ENCODE measurements around the gene PNKP.

PNKP gene

GRCh38 chr19:49818649-49819370 is 48.6 kb downstream of the PNKP start:
- DNase-seq (ENCODE audit: low read depth), result no peak

- DNase-seq (ENCODE audit: low read depth), result peak; percentile 64
These were observed 49.3 kb downstream of the PNKP start, which contains the start of gene MED25 for GRCh38 chr19:49817964-49818648. Gene MED25, plus strand, starts transcription at chr19:49818289. Its CDS starts 53 bp downstream, at chr19:49818342.

GRCh38 chr19:49816590-49816989 is 50.8 kb downstream of the PNKP start:
- no peak for DNase-seq (ENCODE audit: low read depth)

GRCh38 chr19:49814010-49814409 is 53.4 kb downstream of the PNKP start:
- DNase-seq (ENCODE audit: low read depth), result no peak

- peak; percentile 98 for DNase-seq (ENCODE audit: low read depth)
These were observed 54.1 kb downstream of the PNKP start, which contains the start of gene FUZ for GRCh38 chr19:49812997-49813861. Gene FUZ, minus strand, starts transcription at chr19:49813292. Its CDS starts 186 bp downstream, at chr19:49813106.

GRCh38 chr19:49812452-49812996 is 54.9 kb downstream of the PNKP start:
- DNase-seq (ENCODE audit: low read depth), result no peak

- no peak for DNase-seq (ENCODE audit: low read depth)
These were observed 56.0 kb downstream of the PNKP start for GRCh38 chr19:49811328-49811727.
